AG04450 (cell line): ENCODE results near the gene VEPH1. TPM values are rescaled to one million over a fixed set of nuclear protein-coding genes. Genes with fewer than 3 reads are reported as not detected.

Source experiments
- CTCF ChIA-PET: fragments of 300-600, 350-600 bp; formaldehyde crosslinking; extraction: SDS; loops from one replicate; lab custom pipeline; 2022; ENCODE audit warnings: antibody characterized with exemption, inconsistent platforms; lab: Charles Lee
- POLR2A ChIA-PET: fragments of 350-600 bp; formaldehyde crosslinking; extraction: SDS; loops from one replicate; lab custom pipeline; 2021; ENCODE audit warnings: antibody characterized with exemption, inconsistent platforms; lab: Yijun Ruan, JAX
- DNase-seq: peaks from one replicate; pipeline ENCODE4 v3.0.0-alpha.2; 2011; ENCODE audit warnings: low read depth, low spot score
- H3K27ac ChIP-seq: one replicate; pipeline ENCODE4 v1.5.1; 2012; ENCODE audit warnings: low read depth, low read length, control low read depth
- H3K27me3 ChIP-seq: one replicate; pipeline ENCODE4 v1.6.0; 2012; ENCODE audit warnings: low read length; ENCODE audit not compliant: control insufficient read depth, insufficient read depth
- H3K4me3 ChIP-seq: 2 replicates; pipeline ENCODE4 v1.5.1; 2011; ENCODE audit warnings: mild to moderate bottlenecking, low read depth, low read length, control low read depth
- H3K9me3 ChIP-seq: 2 replicates; pipeline ENCODE4 v1.5.1; 2012; ENCODE audit warnings: low read length; ENCODE audit not compliant: control insufficient read depth, insufficient read depth
- CTCF ChIP-seq: IDR thresholded peaks from 2 replicates; pipeline ENCODE4 v1.5.1; 2011; ENCODE audit warnings: low read depth, low read length, control low read depth, inconsistent platforms
- polyA plus RNA-seq: library from polyadenylated mRNA; depleted of rRNA; stranded (reverse); fragments of >200 nt; gene quantifications from 2 replicates; pipeline ENCODE4 v1.2.3, GENCODE V29; 2011

VEPH1 gene
- polyA plus RNA-seq, 1 experiment, result 36.4 TPM

GRCh38 chr3:157543501-157544035 is 40.4 kb upstream of the VEPH1 start:
- H3K4me3 ChIP-seq, result peak overlapping the region; percentile 60
- no peaks in the 10 kb centered on the region for H3K27me3 ChIP-seq
- H3K27ac ChIP-seq, result peak overlapping the region; percentile 21
- DNase-seq, result no peak
- no peak for TF ChIP-seq CTCF
- POLR2A ChIA-PET, result interaction anchor here (1.2 kb wide), 1 partner anchor 10 kb away, joined by 4 read pairs; no protein-coding TSS in a partner anchor
- CTCF ChIA-PET, result interaction anchor here (0.6 to 5.9 kb wide), 5 partner anchors 11 to 339 kb away, joined by 3 to 60 read pairs (median 6); no protein-coding TSS in a partner anchor
- H3K9me3 ChIP-seq, result peaks cover 8% of the 10 kb centered on the region

- Histone ChIP-seq H3K4me3 (peak overlapping the region; percentile 60), H3K27me3 (no peaks in the 10 kb centered on the region), H3K9me3 (peaks cover 8% of the 10 kb centered on the region), H3K27ac (peak overlapping the region; percentile 21)
- peak; percentile 38 for TF ChIP-seq CTCF
- CTCF ChIA-PET, result interaction anchor here (0.7 to 5.9 kb wide), 5 partner anchors 10 to 339 kb away, joined by 3 to 60 read pairs (median 6); no protein-coding TSS in a partner anchor
- POLR2A ChIA-PET, result interaction anchor here (1.2 kb wide), 1 partner anchor 9 kb away, joined by 4 read pairs; no protein-coding TSS in a partner anchor
- peak; percentile 36 for DNase-seq
These were observed 39.7 kb upstream of the VEPH1 start for GRCh38 chr3:157542711-157543500.

GRCh38 chr3:157541506-157542236 is 38.5 kb upstream of the VEPH1 start:
- Histone ChIP-seq H3K9me3 (peaks cover 8% of the 10 kb centered on the region), H3K27me3 (no peaks in the 10 kb centered on the region), H3K27ac (no peak overlapping the region), H3K4me3 (no peak overlapping the region)
- no peak for DNase-seq
- ChIA-PET CTCF (interaction anchor here (5.9 kb wide), 1 partner anchor 9 kb away, joined by 60 read pairs; no protein-coding TSS in a partner anchor), POLR2A (no interaction called here)
- TF ChIP-seq CTCF, result no peak

- POLR2A ChIA-PET, result no interaction called here
- H3K27ac ChIP-seq, result no peak overlapping the region
- TF ChIP-seq CTCF, result no peak
- no peak overlapping the region for H3K4me3 ChIP-seq
- CTCF ChIA-PET, result no interaction called here
- H3K27me3 ChIP-seq, result no peaks in the 10 kb centered on the region
- no peak for DNase-seq
- peaks cover 8% of the 10 kb centered on the region for H3K9me3 ChIP-seq
These were observed 37.4 kb upstream of the VEPH1 start for GRCh38 chr3:157540656-157541055.
